Endothelial cell of umbilical vein (primary cell): Measurements from ENCODE around the gene SDCBP2. TPM values are rescaled to one million over a fixed set of nuclear protein-coding genes. Genes with fewer than 3 reads are reported as not detected.

Experiments
- BruUV-seq: library from RNA; stranded (reverse); fragments of 400-500 nt; replicated peaks from 2 replicates; lab custom pipeline; 2021; lab: Mats Ljungman, UMichigan
- CTCF ChIA-PET: fragments of 300-600, 350-600 bp; sonication (Branson Sonifier 250); formaldehyde crosslinking; loops from one replicate; lab custom pipeline; 2021; ENCODE audit warnings: antibody characterized with exemption, inconsistent platforms; lab: Charles Lee
- POLR2A ChIA-PET: fragments of 300-600, 350-600 bp; sonication (Branson Sonifier 250); formaldehyde crosslinking; loops from one replicate; lab custom pipeline; 2021; ENCODE audit warnings: antibody characterized with exemption, inconsistent platforms; lab: Charles Lee
- DNase-seq: peaks from one replicate; pipeline ENCODE4 v3.0.0-alpha.2; 2011; ENCODE audit warnings: low read depth, low spot score
- FAIRE-seq: peaks from 2 replicates; lab custom pipeline; 2011; peaks lifted over from hg19 to GRCh38; lab: Jason Lieb, UNC
- H2AFZ ChIP-seq: 2 replicates; pipeline ENCODE4 v1.6.0; 2012; ENCODE audit warnings: low read depth, low read length, control low read depth, inconsistent platforms
- H3K27ac ChIP-seq: 2 replicates; pipeline ENCODE4 v1.5.1; 2011; ENCODE audit warnings: low read depth, mild to moderate bottlenecking, control low read depth, low read length, moderate library complexity; ENCODE audit not compliant: insufficient read depth
- H3K27me3 ChIP-seq, 2 experiments: 2 replicates each; pipeline versions ENCODE4 v1.6.0 to v1.6.1; 2011; ENCODE audit warnings: low read length in 2 of 2, mixed read lengths in 1 of 2; ENCODE audit not compliant: control insufficient read depth in 2 of 2, insufficient read depth in 2 of 2
- H3K36me3 ChIP-seq, 2 experiments: 2 replicates in 1 of 2; 3 replicates in 1 of 2; pipeline ENCODE4 v1.5.1; 2011; ENCODE audit warnings: low read length in 2 of 2, mild to moderate bottlenecking in 1 of 2, moderate library complexity in 1 of 2; ENCODE audit not compliant: control insufficient read depth in 2 of 2, insufficient read depth in 2 of 2; ENCODE audit errors: extremely low read depth in 1 of 2
- H3K4me1 ChIP-seq: 3 replicates; pipeline ENCODE4 v1.5.1; 2011; ENCODE audit warnings: mild to moderate bottlenecking, low read length; ENCODE audit not compliant: control insufficient read depth, insufficient read depth; ENCODE audit errors: extremely low read depth
- H3K4me2 ChIP-seq: 2 replicates; pipeline ENCODE4 v1.6.1; 2011; ENCODE audit warnings: low read length, control low read depth, mixed read lengths; ENCODE audit not compliant: insufficient read depth
- H3K4me3 ChIP-seq, 3 experiments: fragments of 200-600 bp in 1 of 3; sonication (generic), shearing (Covaris generic) in 1 of 3; replicated peaks in 1 of 3; 2 replicates each; pipeline ENCODE4 v1.5.1; 2011 to 2016; ENCODE audit warnings: control low read depth in 3 of 3, low read length in 3 of 3, mild to moderate bottlenecking in 2 of 3, inconsistent platforms in 1 of 3, low read depth in 1 of 3, moderate library complexity in 1 of 3; ENCODE audit not compliant: insufficient read depth in 1 of 3
- H3K79me2 ChIP-seq: 2 replicates; pipeline ENCODE4 v1.6.0; 2012; ENCODE audit warnings: low read length, inconsistent platforms; ENCODE audit not compliant: control insufficient read depth, insufficient read depth
- H3K9ac ChIP-seq: replicated peaks from 2 replicates; pipeline ENCODE3; 2011; ENCODE audit warnings: low read length, control low read depth; ENCODE audit not compliant: insufficient read depth; ENCODE audit errors: extremely low read depth
- H3K9me1 ChIP-seq: replicated peaks from 3 replicates; pipeline ENCODE4 v1.6.0; 2011; ENCODE audit warnings: mild to moderate bottlenecking, low read length; ENCODE audit not compliant: control insufficient read depth, insufficient read depth; ENCODE audit errors: extremely low read depth
- H3K9me3 ChIP-seq: replicated peaks from 2 replicates; pipeline ENCODE4 v1.5.1; 2012; ENCODE audit warnings: low read length, inconsistent platforms; ENCODE audit not compliant: control insufficient read depth, insufficient read depth
- H4K20me1 ChIP-seq: replicated peaks from 2 replicates; pipeline ENCODE3; 2011; ENCODE audit warnings: mild to moderate bottlenecking, low read length; ENCODE audit not compliant: control insufficient read depth, insufficient read depth; ENCODE audit errors: extremely low read depth
- EZH2 ChIP-seq: IDR thresholded peaks from 2 replicates; pipeline ENCODE4 v1.6.1; 2012; ENCODE audit warnings: borderline replicate concordance, low read depth, mild to moderate bottlenecking, moderate library complexity, low read length, inconsistent platforms; ENCODE audit not compliant: severe bottlenecking
- FOS ChIP-seq: IDR thresholded peaks from 2 replicates; pipeline ENCODE4 v1.6.1; 2011; ENCODE audit warnings: mild to moderate bottlenecking, low read length, moderate library complexity, borderline replicate concordance; ENCODE audit not compliant: insufficient read depth
- GATA2 ChIP-seq: IDR thresholded peaks from 2 replicates; pipeline ENCODE4 v1.7.0; 2011; ENCODE audit warnings: low read depth, mild to moderate bottlenecking, moderate library complexity, mixed read lengths, low read length; ENCODE audit not compliant: insufficient read length, insufficient read depth
- JUN ChIP-seq: IDR thresholded peaks from 2 replicates; pipeline ENCODE4 v1.6.1; 2011; ENCODE audit warnings: borderline replicate concordance, low read depth; ENCODE audit not compliant: insufficient read length, insufficient read depth
- POLR2A ChIP-seq: IDR thresholded peaks from 2 replicates; pipeline ENCODE4 v1.6.1; 2012; ENCODE audit warnings: low read depth, mild to moderate bottlenecking, control low read depth, low read length
- POLR2AphosphoS5 ChIP-seq: IDR thresholded peaks from 2 replicates; pipeline ENCODE4 v1.6.1; 2012; ENCODE audit warnings: low read depth, mild to moderate bottlenecking, control low read depth, low read length, moderate library complexity; ENCODE audit not compliant: insufficient read depth
- dilution Hi-C: fragments of 300-500 bp; cut with MboI; formaldehyde crosslinking; loops from one replicate; pipeline ENCODE4 v1.15.0; 2019; ENCODE audit warnings: low sequenced_read_pairs; ENCODE audit not compliant: extremely low pct_ligation_motif_present
- intact Hi-C: fragments of 100-400 bp; cut with micrococcal nuclease; formaldehyde crosslinking; loops from one replicate; pipeline ENCODE4 v1.10.0; 2022
- polyA plus RNA-seq, 4 experiments: library from polyadenylated mRNA; depleted of rRNA in 3 of 4; stranded (reverse) in 3 of 4; unstranded in 1 of 4; fragments of >200 nt; gene quantifications; 2 replicates each; pipeline versions ENCODE4 v1.2.1 to v1.2.3, GENCODE V29; 2011 to 2012; ENCODE audit warnings: missing spikeins in 1 of 4
- total RNA-seq: library from RNA; stranded (reverse); gene quantifications from 2 replicates; pipeline ENCODE4 v1.2.3, GENCODE V29; 2021
- TF ChIP-seq, protein P1 (sequence below), 2 donors: IDR thresholded peaks; 1 replicate in 1 of 2; 2 replicates in 1 of 2; pipeline ENCODE4 v1.5.1; 2011; ENCODE audit warnings: low read length in 2 of 2, mild to moderate bottlenecking in 2 of 2, moderate library complexity in 2 of 2, control low read depth in 1 of 2, inconsistent platforms in 1 of 2, low read depth in 1 of 2; ENCODE audit not compliant: insufficient read depth in 1 of 2; ENCODE audit errors: extremely low read depth in 1 of 2
- TF ChIP-seq, protein P2 (sequence below): IDR thresholded peaks from 2 replicates; pipeline ENCODE4 v1.6.1; 2011; ENCODE audit not compliant: insufficient read depth, insufficient read length

The SDCBP2 gene
- total and polyA plus RNA-seq, 2 donors (not counting 3 experiments of a cell fraction or from before 2014, with no cell fraction given): 6.9 to 9.0 TPM

DNA sequence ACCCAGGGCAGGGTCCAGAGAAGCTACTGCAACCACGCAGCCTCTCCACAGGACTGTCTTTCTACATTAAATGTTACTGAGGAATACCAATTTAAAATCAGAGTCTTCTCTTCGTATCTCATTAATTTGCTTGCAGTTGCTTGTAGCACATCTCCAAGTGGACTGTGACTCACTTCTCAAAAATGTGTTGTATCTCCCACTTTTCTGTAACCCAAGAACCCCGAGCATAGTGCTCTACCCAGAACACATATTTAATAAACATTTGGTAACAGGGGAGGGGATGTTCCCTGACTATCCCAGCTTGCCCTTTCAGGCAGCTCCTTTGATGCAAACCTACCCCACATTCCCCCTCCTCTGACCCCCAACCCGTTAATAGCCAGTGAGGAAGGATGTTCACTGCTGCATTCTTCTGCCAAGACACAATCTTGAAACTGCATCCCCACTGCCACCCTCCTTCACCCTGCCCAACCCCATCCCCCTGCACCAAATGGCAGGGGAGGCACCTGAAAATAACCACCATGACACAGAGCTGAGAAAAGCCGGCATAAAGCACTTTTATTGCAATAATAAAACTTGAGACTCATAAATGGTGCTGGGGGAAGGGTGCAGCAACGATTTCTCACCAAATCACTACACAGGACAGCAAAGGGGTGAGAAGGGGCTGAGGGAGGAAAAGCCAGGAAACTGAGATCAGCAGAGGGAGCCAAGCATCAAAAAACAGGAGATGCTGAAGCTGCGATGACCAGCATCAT lies 39.7 kb upstream of the SDCBP2 start:
- intact Hi-C loops (loop anchor here (1.0 kb wide), 1 partner anchor 69 kb away; no protein-coding TSS in a partner anchor), dilution Hi-C loops (no loop called here)
- no peak overlapping the region for H3K27ac ChIP-seq
- H3K36me3 ChIP-seq: peaks cover 23 to 25% of the 10 kb centered on the region in 2 experiments
- peaks cover 42% of the 10 kb centered on the region for H3K4me1 ChIP-seq
- peaks cover 53% of the 10 kb centered on the region for H3K79me2 ChIP-seq
- no peaks in the 10 kb centered on the region for H3K27me3 ChIP-seq
- H3K4me3 ChIP-seq: no peak overlapping the region
- no peak overlapping the region for H2AFZ ChIP-seq
- TSS peak; percentile 79 for BruUV-seq
- H3K9ac ChIP-seq: no peak overlapping the region
- DNase-seq (no peak), FAIRE-seq (no peak)
- peak; percentile 7 for TF ChIP-seq JUN
- TF ChIP-seq EZH2: no peak
- peak; percentile 46 for TF ChIP-seq POLR2A
- no peak for TF ChIP-seq GATA2
- no peak for TF ChIP-seq FOS
- TF ChIP-seq POLR2AphosphoS5: peak; percentile 0
- ChIA-PET CTCF (interaction anchor here (1.1 to 1.4 kb wide), 3 partner anchors 8 to 69 kb away, joined by 3 read pairs; no protein-coding TSS in a partner anchor), POLR2A (no interaction called here)
- no peaks in the 10 kb centered on the region for H3K9me1 ChIP-seq
- H3K9me3 ChIP-seq: no peaks in the 10 kb centered on the region
- peaks cover 3% of the 10 kb centered on the region for H4K20me1 ChIP-seq
- no peak overlapping the region for H3K4me2 ChIP-seq

DNA sequence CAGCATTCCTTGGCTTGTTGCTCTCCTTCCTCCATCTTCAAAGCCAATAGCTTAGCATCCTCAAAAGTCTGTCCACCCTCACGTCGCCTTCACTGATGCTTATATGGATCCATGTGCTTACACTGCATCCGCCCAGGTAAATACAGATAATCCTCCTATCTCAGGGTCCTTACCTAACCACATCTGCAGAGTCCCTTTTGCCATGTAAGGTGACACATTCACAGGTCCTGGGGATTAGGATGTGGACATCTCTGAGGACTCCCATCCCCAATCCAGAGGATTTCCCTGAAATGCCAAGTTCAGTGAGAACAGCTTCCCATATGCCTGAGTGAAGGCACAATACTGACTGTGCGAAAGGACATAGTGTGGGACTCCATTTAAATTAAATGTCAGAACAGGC lies 38.5 kb upstream of the SDCBP2 start:
- POLR2A ChIA-PET: no interaction called here
- CTCF ChIA-PET: interaction anchor here (1.1 kb wide), 1 partner anchor 10 kb away, joined by 3 read pairs; no protein-coding TSS in a partner anchor
- Histone ChIP-seq H3K4me2 (no peak overlapping the region), H3K9ac (no peak overlapping the region), H3K9me1 (no peaks in the 10 kb centered on the region), H4K20me1 (peaks cover 3% of the 10 kb centered on the region), H3K79me2 (peaks cover 42% of the 10 kb centered on the region), H3K9me3 (no peaks in the 10 kb centered on the region), H3K4me1 (peaks cover 31% of the 10 kb centered on the region), H2AFZ (no peak overlapping the region), H3K36me3 (peaks cover 21 to 26% of the 10 kb centered on the region in 2 experiments), H3K4me3 (no peak overlapping the region), H3K27ac (no peak overlapping the region), H3K27me3 (no peaks in the 10 kb centered on the region)
- no peak for FAIRE-seq
- intact Hi-C loops (no loop called here), dilution Hi-C loops (no loop called here)
- TF ChIP-seq, protein P1, sequence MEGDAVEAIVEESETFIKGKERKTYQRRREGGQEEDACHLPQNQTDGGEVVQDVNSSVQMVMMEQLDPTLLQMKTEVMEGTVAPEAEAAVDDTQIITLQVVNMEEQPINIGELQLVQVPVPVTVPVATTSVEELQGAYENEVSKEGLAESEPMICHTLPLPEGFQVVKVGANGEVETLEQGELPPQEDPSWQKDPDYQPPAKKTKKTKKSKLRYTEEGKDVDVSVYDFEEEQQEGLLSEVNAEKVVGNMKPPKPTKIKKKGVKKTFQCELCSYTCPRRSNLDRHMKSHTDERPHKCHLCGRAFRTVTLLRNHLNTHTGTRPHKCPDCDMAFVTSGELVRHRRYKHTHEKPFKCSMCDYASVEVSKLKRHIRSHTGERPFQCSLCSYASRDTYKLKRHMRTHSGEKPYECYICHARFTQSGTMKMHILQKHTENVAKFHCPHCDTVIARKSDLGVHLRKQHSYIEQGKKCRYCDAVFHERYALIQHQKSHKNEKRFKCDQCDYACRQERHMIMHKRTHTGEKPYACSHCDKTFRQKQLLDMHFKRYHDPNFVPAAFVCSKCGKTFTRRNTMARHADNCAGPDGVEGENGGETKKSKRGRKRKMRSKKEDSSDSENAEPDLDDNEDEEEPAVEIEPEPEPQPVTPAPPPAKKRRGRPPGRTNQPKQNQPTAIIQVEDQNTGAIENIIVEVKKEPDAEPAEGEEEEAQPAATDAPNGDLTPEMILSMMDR (IDR thresholded peaks at IDR 0.05; ENCODE audit: extremely low read depth in 1 of 2, insufficient read depth in 1 of 2, low read depth in 1 of 2, low read length in 2 of 2): no peak
- TF ChIP-seq POLR2A (peak; percentile 4), FOS (no peak)
- TF ChIP-seq, protein P2, sequence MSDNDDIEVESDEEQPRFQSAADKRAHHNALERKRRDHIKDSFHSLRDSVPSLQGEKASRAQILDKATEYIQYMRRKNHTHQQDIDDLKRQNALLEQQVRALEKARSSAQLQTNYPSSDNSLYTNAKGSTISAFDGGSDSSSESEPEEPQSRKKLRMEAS: no peak
- no peak for DNase-seq
- no TSS peak for BruUV-seq
